ENCODE measurements around the gene LUC7L.
A peak's percentile ranks its signal among the peaks of the same experiment; 100 is the strongest.
"Not testable (repeated sequence)": the region's sequence is repeated elsewhere in the genome, so short reads cannot be mapped to it uniquely, and the experiment has no call there.

The LUC7L gene

GRCh38 chr16:165539-166374 lies 63.5 kb downstream of the LUC7L start, which contains the start of gene HBM:
TSS of gene HBM (plus strand) at chr16:165978. CDS start at chr16:165998, 20 bp downstream.
- no peak for DNase-seq (ENCODE audit: low spot score)

- no peak for DNase-seq (ENCODE audit: low spot score)
Observed at GRCh38 chr16:164827-165538, 64.3 kb downstream of the LUC7L start.

GRCh38 chr16:164134-164823 lies 65.0 kb downstream of the LUC7L start:
- DNase-seq (ENCODE audit: low spot score), result not testable (repeated sequence)

- DNase-seq (ENCODE audit: low spot score), result not testable (repeated sequence)
Observed at GRCh38 chr16:163696-164095, 65.6 kb downstream of the LUC7L start.

- DNase-seq (ENCODE audit: low spot score), result not testable (repeated sequence)
Observed at GRCh38 chr16:163139-163538, 66.1 kb downstream of the LUC7L start.

- no peak for DNase-seq (ENCODE audit: low spot score)
Observed at GRCh38 chr16:162271-162991, 66.8 kb downstream of the LUC7L start.

GRCh38 chr16:160691-161190 lies 68.5 kb downstream of the LUC7L start:
- DNase-seq (ENCODE audit: low spot score), result no peak

GRCh38 chr16:160242-160641 lies 69.0 kb downstream of the LUC7L start:
- DNase-seq (ENCODE audit: low spot score), result not testable (repeated sequence)

- DNase-seq (ENCODE audit: low spot score), result no peak
Observed at GRCh38 chr16:159136-159849, 70.0 kb downstream of the LUC7L start.

GRCh38 chr16:155031-155398 lies 74.2 kb downstream of the LUC7L start:
- DNase-seq (ENCODE audit: low spot score), result no peak

GRCh38 chr16:154217-155030 lies 74.8 kb downstream of the LUC7L start:
- no peak for DNase-seq (ENCODE audit: low spot score)

- DNase-seq (ENCODE audit: low spot score), result not testable (repeated sequence)
Observed at GRCh38 chr16:153550-154216, 75.6 kb downstream of the LUC7L start.

- not testable (repeated sequence) for DNase-seq (ENCODE audit: low spot score)
Observed at GRCh38 chr16:153129-153521, 76.1 kb downstream of the LUC7L start.

GRCh38 chr16:152141-153128 lies 76.8 kb downstream of the LUC7L start, which contains the start of gene HBZ:
TSS of gene HBZ (plus strand) at chr16:152644. CDS start at chr16:152910, 266 bp downstream.
- no peak for DNase-seq (ENCODE audit: low spot score)

- DNase-seq (ENCODE audit: low spot score), result peak; percentile 52
Observed at GRCh38 chr16:149024-149660, 80.1 kb downstream of the LUC7L start.

GRCh38 chr16:146646-147045 lies 82.6 kb downstream of the LUC7L start:
- DNase-seq (ENCODE audit: low spot score), result no peak

GRCh38 chr16:144797-145252 lies 84.4 kb downstream of the LUC7L start:
- no peak for DNase-seq (ENCODE audit: low spot score)

- no peak for DNase-seq (ENCODE audit: low spot score)
Observed at GRCh38 chr16:143456-143855, 85.8 kb downstream of the LUC7L start.

Measured in AG08395 (cell line).